Gastrocnemius medialis (tissue), 4 donors: ENCODE data around the gene BMPER.

ENCODE experiments used
- POLR2A ChIP-seq, 2 donors: fragments of 450-650 bp; IDR thresholded peaks; one replicate each; pipeline ENCODE4 v1.6.1; 2017; ENCODE audit warnings: antibody characterized with exemption in 2 of 2, mild to moderate bottlenecking in 2 of 2, moderate library complexity in 2 of 2
- TF ChIP-seq, protein P1 (sequence below), 5 experiments: fragments of 450-650 bp in 3 of 5; fragments of 200-600 bp in 2 of 5; sonication (generic) in 2 of 5; IDR thresholded peaks in 4 of 5; conservative IDR thresholded peaks in 1 of 5; 1 replicate in 4 of 5; 2 replicates in 1 of 5; pipeline ENCODE4 v1.5.1; 2016 to 2019; ENCODE audit warnings: antibody characterized with exemption in 5 of 5, mild to moderate bottlenecking in 3 of 5, moderate library complexity in 3 of 5

DNA sequence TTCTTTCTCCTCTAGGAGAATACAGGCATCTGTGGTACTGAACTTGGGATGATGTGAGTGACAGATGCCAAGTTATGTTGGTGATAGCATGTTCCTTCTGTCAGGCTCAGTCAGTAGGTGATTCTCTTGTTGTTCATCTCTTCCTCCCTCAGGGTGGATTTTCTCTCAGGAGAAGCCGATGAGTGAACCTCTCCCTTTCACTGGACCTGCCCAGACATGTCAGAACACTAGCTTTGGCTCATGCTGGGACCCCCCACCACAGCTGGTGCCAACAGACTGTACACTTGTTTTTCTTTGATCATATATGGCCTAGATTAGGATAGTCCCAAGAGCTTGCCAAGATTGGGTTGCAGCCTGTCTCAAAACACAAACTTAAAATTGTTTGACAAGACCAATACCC is 129.4 kb downstream of the BMPER start:
- TF ChIP-seq, protein P1, sequence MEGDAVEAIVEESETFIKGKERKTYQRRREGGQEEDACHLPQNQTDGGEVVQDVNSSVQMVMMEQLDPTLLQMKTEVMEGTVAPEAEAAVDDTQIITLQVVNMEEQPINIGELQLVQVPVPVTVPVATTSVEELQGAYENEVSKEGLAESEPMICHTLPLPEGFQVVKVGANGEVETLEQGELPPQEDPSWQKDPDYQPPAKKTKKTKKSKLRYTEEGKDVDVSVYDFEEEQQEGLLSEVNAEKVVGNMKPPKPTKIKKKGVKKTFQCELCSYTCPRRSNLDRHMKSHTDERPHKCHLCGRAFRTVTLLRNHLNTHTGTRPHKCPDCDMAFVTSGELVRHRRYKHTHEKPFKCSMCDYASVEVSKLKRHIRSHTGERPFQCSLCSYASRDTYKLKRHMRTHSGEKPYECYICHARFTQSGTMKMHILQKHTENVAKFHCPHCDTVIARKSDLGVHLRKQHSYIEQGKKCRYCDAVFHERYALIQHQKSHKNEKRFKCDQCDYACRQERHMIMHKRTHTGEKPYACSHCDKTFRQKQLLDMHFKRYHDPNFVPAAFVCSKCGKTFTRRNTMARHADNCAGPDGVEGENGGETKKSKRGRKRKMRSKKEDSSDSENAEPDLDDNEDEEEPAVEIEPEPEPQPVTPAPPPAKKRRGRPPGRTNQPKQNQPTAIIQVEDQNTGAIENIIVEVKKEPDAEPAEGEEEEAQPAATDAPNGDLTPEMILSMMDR (IDR thresholded peaks at IDR 0.05 in 4 of 5, conservative IDR thresholded peaks at IDR 0.05 in 1 of 5), result no peak
- no peak for TF ChIP-seq POLR2A (IDR thresholded peaks at IDR 0.05)
